GM18867 (cell line): ENCODE results near the gene EML2.
"Not testable (repeated sequence)": the region's sequence is repeated elsewhere in the genome, so short reads cannot be mapped to it uniquely, and the experiment has no call there.

ENCODE experiments used
- ATAC-seq: cut with Tn5 transposase; IDR thresholded peaks from one replicate; pipeline ENCODE4 v1.9.1; 2021; ENCODE audit warnings: mild to moderate bottlenecking, moderate library complexity; ENCODE audit not compliant: unreplicated experiment

Gene EML2

DNA sequence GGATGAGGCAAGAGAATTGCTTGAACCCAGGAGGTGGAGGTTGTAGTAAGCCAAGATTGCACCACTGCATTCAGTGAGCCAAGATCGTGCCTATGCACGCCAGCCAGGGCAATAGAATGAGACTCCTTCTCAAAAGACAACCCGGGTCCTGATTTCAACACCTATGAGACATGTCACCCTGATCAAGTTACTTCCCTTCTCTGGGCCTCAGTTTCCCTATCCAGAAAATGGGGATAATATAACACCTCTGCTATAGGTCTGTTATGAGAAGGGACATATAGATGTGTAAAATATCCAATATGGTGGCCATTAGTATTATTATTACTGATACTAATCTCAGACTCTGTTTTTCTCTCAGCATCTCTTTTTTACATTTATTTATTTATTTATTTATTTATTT, 15.9 kb upstream of the EML2 start:
- no peak for ATAC-seq

DNA sequence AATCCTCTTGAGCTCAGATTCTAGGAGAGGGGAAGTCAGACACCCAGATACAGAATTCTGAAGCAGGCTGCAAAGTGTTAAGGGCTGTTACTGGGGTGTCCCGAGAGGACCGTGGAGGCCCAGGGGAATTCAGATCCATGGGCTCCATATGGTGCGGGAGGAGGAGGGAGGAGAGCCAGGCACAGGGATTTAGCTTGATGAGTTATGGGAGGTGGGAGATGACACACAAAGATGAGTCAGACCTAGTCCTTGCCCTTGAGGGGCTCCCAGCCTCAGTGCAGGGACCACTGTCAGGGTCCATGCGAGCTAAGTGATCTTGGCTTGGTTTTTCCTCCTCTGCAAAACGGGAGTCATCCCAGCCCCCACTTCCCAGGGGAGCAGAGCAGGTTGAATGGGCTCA, 14.4 kb upstream of the EML2 start:
- no peak for ATAC-seq

DNA sequence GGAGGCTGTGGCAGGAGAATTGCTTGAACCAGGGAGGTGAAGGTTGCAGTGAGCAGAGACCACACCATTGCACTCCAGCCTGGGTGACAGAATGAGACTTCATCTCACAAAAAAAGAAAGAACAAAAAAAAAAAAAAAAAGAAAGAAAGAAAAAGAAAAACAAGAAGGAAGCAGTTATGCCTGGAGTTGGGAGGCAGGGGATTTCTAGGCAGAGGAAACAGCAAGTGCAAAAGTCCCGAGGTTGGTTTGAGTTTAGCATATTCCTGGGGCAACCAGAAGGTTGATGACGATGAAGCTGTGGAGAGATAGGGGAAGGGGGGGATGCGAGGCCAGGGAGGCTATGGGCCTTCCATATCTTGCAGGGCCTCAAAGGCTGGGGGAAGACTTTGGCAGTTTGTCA, 11.5 kb upstream of the EML2 start:
- ATAC-seq: no peak

DNA sequence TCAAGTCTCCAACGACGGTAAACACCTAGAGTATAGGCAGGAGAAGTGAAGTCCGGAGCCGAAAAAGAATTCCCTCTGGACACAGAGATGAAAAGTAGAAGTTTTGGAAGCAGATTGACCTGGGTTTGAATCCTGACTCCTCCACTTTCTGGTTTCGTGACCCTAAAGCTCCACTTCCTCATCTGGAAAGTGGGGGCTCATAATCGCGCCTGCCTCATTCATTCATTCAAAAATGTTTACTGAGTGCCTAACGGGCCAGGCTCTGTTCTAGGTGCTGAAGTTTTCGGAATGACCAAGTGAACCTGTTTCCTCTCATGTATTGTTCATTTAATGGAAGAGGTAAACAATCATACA, 7.1 kb upstream of the EML2 start:
- ATAC-seq: no peak

DNA sequence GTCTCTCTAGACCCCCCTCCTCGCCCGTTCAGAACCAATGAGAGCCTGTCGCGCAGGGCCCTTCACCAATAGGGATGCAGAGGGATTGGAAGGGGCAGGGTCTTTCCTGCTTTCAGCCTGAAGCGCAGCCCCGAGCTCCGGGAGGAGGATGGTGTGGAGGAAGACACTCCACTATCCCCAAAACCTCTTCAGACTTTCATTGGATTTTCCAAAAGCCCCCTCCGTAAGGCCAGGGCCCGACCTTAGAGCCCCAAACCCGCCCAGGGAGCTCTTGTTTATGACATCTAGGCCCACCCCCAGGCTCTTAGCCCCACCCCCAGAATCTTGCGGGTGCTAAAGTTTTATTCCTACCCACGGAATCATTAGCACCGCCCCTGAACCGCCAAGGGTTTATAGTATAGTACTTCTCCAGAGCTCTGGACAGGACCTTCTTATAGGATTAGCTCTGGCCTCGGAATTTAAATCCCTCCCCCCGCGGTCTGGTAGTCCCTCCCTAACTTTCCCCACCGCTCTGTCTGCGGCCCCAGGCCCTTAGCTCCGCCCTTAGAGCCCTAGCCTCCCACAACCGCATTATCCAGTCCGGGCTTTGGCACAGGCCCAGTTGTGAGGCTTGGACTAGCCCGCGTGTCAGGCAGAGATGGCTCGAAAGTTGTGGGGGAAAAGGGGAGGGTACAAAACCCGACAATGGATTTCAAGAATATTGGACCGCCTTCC, 6.6 kb upstream of the EML2 start:
- peak; percentile 34 for ATAC-seq

DNA sequence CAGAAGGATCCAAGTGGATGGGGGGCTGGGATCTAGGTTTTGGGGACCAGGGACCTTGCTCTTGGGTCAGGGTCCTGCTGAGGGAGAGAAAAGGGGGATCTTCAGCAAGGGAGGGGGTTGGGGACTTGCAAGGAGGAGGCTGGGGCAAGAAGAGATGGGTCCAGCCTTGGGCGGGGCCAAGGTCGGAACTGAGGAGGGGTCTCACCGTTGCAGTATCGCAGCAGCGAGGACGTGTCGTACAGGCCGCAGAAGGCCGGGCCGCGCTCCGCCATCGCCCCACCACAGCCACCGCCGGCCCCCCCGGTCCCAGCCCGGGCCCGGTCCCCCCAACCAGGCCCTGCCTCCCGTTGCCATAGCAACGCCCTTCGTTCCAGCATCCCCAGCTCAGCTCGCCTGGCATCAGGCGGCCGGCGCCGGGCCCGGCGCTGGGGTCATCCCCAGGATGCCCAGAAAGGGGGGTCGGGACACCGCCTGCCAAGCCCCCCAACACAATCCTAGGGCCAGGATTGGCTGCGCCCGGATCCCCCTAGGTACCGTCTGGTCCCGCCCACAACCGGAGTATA, 6.0 kb upstream of the EML2 start:
- no peak for ATAC-seq

DNA sequence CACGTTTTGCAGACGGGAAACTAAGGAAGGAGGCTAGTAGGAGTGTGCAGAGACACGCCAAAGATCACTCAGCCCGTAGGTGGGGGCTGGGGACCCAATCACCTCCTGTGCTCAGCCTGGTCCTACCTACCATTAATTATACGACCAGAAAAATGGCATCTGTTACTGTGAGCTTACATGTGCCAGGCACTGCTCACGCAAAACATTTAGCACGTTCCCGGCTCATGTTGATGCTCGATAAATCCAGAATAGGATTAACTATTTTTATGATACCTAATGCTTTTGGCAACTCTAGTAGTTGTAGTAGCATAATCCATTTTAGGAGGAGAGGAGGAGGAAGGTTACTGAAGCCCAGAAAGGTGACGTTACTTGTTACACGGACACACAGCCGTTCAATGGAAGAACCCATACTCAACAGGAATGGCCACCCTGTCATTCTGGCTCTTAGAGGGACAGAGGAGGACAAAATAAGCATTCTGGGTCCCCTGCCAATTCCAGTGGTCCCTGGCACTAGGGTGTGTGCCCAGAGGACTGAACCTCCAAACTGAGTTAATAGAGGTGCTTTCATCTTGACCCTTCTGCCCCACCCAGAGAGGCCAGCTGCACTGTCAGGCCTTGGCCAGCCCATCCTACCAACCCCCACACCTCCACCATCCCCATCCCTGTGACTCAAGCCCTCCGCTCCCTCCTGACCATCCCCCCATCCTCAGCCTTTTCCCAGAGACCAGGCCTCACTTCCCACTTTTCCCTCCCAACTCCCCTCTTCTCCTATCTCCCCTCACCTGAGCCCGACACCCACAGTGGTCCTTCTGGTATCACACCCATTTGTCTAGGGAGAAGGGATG, 5.0 kb upstream of the EML2 start:
- ATAC-seq: no peak

DNA sequence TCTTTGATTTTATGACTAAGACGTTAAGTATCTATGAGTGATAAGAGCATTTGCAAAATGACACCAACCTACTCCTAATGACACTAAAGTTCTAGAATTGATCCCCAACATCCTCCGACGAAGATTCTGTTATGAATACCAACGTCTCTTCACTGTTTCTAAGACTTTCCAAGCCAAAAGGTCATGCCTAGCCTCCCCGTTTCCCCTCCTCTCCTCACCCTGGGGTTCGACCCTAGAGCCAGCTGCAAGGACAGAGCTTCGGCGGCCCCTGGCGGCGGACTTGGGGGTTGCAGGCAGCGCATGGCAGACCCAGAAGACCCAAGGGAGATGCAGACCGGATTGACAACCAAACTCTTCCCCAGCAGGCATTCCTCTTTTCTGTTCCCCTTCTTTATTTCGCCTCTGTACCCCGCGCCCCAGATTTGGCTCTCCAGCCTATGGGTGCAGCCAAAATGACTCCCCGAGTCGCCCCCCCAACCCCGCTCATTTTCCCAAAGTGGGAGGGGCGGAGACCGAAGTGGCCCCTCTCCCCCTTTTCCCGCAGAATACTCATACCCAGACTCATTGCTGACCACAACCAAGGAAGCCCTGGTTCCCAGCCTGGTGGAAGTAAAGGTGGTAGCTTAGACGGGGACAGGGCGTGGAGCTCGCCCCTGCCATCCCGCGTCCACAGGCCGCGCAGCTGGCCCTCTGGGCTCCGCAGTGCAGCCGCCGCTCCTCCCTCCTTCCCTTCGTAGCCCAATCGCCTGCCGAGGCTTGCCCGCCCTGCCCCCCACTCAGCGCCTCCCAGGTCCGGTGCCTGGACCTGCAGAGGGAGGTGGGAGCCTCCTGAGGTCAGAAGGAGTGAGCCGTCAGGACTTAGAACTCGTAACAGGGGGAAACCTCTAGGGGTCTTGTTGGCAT, 4.1 kb upstream of the EML2 start:
- ATAC-seq: peak; percentile 25

DNA sequence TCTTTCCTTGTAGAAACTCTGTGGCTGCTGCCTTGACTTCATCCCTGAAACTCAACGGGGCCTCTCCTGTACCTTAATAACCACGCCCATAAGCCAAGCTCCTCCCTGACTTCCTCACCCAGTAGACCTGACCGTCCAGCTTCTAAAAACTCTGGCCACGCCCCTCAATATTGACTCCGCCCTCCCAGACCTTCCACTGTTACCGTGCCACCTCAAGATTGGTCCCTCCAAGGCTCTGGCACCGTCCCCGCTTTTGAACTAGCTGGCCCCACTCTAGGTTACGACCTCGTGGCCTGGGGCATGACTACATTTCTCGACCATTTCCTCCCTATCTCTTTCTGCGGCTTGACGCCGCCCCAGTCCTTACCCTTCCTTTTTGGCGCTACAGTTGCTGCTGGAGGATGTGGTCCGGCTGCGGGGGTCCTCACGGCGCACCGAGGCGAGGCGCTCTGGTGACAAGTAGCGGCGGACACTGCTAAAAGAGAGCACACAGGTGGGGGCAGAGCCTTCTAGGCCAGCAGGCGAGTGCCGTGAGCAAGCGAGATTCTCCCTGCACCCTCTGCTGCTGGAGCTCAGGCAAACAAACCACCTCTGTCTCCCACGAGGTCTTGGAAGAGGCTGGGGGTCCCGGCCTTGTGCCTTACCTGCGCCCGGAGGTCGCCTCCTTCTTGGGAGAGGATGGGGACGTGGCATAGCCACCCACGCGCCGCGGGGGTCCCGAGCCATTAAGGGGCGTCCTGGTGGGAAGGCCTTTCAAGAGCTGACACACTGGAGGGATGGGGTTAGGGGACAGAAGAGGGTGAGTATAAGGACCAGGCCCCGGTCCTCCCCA, 2.3 kb upstream of the EML2 start:
- ATAC-seq: peak; percentile 39

DNA sequence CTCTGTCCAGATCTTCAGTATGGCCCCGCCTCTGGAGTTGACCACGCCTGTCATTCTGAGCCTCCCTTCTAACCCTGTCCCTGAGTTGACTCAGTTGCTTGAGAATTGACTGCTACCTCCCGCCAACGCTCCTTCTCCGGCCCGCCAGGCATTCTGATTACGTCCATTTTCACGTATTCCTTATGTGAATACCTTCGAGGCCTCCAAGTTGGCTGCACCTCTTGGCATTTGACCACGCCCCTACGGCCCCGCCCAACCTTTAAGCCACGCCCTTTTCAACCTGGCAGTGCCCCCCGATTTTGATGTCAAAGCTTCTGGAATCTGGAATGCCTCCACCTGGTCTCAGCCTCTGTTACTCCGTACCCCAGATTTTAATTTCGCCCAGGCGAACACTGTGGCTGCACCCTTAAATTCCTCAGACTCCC, 1.7 kb upstream of the EML2 start:
- no peak for ATAC-seq

DNA sequence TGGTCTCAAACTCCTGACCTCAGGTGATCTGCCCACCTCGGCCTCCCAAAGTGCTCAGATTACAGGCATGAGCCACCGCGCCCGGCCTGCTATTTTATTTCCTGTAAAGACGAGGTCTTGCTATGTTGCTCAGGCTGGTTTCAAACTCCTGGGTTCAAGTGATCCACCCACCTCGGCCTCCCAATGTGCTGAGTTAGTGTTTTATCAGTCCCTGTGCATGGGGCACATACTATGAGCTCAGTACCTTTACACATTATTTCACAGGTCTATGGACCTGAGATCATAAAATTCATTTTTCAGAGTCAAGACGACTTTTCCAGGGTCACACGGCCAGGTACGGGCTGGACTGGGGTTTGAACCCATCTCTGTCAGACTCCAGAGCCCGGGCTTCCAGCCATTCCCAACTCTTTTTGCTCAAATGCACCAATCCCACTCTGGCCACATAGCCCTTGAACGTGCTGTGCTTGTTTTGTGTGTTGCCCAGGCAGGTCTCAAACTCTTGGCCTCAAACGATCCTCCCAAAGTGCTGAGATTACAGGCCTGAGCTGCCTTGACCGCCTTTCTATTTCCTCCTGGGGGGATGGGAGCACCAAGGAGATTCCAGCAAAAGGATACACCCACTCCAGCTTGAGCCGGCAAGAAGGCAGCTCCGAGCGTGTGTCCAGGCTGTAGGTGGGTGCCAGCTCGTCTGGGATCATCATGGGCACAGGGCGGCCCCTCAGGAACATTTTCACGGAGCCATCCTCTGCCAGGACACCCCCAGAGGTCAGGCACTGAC, 1.1 kb downstream of the EML2 start:
- ATAC-seq: no peak

DNA sequence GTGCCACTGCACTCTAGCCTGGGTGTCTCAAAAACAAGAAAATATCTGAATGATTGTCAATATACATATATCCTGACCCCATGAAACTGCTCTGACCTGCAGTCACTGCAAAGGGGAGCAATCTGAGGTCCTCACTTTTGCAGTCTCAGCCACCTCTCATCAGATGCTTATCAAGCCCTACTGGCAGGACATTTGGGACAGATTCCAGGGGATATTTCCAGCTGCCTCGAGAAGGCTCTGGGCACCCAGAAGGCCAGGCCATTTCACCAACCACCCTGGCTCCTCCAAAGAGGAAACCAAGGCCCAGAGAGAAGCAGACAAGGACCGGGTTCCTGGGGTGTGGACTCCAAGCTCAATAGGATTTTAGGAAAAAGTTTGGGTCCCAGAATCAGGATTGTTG, 2.3 kb downstream of the EML2 start:
- ATAC-seq: no peak

DNA sequence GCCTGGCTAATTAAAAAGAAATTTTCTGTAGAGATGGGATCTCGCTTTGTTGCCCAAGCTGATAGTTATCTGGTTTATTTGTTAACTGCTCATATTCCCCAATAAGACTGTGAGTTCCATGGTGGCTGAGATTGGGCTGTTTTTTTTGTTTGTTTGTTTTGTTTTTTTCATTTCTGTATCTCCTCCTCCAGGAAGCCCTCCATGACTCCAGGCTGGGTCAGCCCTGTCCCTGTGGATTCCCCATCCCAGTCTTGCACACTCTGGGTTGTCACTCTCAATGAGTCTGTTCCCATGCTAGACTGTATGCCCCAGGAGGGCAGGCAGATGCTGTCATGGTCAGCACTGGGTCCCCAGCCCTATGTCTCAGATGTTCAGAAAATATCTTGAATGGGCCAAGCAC, 2.9 kb downstream of the EML2 start:
- ATAC-seq: no peak

DNA sequence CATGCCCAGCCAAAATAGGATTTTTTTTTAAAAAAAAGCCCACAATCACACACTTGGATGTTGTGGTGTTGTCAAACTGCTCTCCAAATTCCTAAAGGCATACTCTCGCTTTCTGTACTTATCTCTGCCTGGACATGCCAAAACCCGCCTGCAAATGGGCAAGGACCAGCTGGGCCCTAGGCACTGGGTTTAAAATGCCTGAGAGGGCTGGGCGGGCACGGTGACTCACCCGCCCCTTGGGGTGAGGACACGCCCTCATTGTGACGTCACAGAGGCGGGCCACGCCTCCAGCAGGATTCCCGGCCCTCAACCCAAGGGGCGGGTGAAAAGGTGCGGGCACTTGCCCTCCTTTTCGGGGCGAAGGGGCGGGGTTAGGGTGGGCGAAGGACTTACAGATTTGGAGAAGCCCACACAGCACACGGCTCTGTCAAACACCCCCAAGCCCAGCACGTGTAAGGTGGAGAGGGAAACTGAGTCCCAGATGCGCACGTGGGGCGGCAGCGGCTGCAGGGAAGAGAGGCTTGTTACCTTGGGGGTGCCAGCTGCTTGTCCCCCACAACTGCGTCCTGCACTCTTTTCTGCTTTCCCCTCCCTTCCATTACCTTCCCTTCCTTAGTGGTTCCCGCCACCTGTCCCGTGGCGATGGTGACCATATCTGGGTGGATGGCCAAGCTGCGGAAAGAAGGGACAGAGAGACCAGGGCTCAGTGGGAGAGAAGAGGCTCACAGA, 6.6 kb downstream of the EML2 start:
- ATAC-seq: no peak

DNA sequence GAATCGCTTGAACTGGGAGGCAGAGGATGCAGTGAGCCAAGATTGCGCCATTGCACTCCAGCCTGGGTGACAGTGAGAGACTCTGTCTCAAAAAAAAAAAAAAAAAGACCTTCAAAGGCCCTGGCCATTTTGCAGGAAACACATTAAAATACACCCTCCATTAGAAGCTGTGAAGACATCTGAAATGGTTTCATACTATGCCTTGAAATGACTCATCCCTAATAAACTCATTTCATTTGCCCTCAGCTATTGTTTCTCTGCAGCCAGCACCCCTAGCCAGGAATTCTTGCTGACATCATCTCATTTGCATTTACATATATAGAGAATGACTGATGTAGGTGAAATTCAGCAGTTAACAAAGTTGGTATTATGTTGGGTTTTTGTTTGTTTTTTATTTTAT, 8.7 kb downstream of the EML2 start:
- ATAC-seq: no peak

DNA sequence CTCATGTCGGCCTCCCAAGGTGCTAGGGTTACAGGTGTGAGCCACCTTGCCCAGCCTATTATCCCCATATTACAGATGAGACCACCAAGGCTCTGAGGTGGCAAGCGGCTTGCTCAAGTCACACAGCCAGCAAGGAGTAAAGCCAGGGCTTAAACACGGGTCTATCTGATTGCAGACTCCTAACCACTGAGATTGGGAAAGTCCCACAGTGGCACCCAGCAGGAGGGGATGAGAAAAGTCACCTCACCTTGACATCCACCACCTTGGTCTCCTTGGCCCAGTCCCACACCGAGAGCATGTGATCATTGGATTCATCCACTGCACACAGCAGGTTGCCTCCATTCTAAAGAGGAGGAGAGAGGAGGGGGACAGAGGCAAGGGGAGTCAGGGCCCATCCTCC, 9.5 kb downstream of the EML2 start:
- ATAC-seq: no peak

DNA sequence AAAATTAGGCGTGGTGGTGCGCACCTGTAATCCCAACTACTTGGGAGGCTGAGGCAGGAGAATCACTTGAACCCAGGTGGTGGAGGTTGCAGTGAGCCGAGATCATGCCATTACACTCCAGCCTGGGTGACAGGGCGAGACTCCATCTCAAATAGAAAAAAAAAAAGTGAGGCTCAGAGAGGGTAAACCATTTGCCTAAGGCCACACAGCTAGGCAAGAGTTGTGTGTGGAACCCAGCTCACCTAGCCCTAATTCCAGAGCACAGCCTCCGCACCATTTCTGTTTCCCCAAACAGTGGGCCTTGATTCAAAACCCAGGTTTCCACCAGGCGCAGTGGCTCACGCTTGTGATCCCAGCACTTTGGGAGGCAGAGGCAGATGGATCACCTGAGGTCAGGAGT, 11.0 kb downstream of the EML2 start:
- not testable (repeated sequence) for ATAC-seq

DNA sequence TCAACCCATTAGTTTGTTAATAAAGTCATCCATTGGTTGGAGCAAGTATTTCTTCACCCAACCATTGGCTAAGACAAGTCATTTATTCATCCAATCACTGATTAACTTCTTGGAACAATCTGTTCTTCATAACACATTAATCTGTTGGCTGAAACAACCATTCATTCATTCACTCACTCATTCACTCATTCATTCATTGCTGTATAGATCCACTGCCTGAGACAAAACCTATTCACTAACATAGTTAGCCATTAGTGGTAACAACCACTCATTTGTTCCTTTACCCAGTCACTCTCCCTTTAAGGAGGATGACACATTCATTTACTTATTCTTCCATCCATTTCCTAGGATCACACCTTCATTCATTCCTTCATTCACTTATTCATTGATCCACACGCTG, 15.2 kb downstream of the EML2 start:
- ATAC-seq: no peak

DNA sequence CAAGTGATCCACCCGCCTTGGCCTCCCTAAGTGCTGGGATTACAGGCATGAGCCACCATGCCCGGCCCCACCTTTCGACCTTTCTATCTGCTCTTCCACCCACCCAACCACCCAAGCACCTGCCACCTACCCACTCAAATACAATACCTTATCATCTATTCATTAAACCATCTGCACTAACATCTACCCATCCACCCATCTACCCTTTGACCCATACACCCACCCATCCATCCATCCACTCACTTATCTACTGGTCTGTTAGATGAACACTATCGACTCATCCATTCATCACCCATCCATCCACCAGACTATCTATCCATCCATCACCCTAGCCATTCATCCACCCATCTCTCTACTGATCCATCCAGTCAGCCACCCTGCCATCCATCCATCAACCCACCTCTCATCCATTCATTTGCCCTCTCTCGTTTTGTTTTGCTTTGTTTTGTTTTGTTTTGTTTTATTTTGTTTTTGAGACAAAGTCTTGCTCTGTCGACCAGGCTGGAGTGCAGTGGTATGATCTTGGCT, 17.2 kb downstream of the EML2 start:
- no peak for ATAC-seq
